HCT116 (cell line): ENCODE data around the gene SGSM2. TPM values are rescaled to one million over a fixed set of nuclear protein-coding genes. Genes with fewer than 3 reads are reported as not detected.

Experiments used
- ATAC-seq: fragments of 200-7000 bp; cut with Tn5 transposase; 2 replicates; pipeline ENCODE4 v1.9.1; 2020; ENCODE audit warnings: mild to moderate bottlenecking, moderate library complexity
- BruUV-seq: library from RNA; stranded (reverse); fragments of 400-500 nt; replicated peaks from 2 replicates; lab custom pipeline; 2021; lab: Mats Ljungman, UMichigan
- CTCF ChIA-PET: fragments of 300-600 bp; sonication (Branson Sonifier 250); formaldehyde crosslinking; loops from one replicate; lab custom pipeline; 2021; ENCODE audit warnings: antibody characterized with exemption; lab: Charles Lee
- POLR2A ChIA-PET: fragments of 300-600, 350-600 bp; sonication (Branson Sonifier 250); formaldehyde crosslinking; loops from one replicate; lab custom pipeline; 2021; ENCODE audit warnings: antibody characterized with exemption; lab: Charles Lee
- RAD21 ChIA-PET, 2 experiments: fragments of 300-600 bp; sonication (Branson Sonifier 250); formaldehyde crosslinking; loops; one replicate each; lab custom pipeline; 2023; ENCODE audit warnings: low total read pairs in 2 of 2; ENCODE audit not compliant: uncharacterized antibody in 2 of 2, unreplicated experiment in 2 of 2, low non-redundant PET in 1 of 2; lab: Charles Lee
- DNase-seq: peaks from one replicate; pipeline ENCODE4 v3.0.0-alpha.2; 2010; ENCODE audit warnings: low read depth, low spot score
- H2AFZ ChIP-seq: fragments of 200-600 bp; shearing (Covaris generic), sonication (generic); 2 replicates; pipeline ENCODE4 v1.6.1; 2017; ENCODE audit warnings: low read depth, mixed run types, mixed read lengths, antibody characterized with exemption, low read length; ENCODE audit not compliant: poor library complexity, severe bottlenecking
- H3K27ac ChIP-seq: 2 replicates; pipeline ENCODE4 v1.5.1; 2012; ENCODE audit warnings: low read depth, low read length
- H3K27me3 ChIP-seq: fragments of 200-600 bp; sonication (generic); 2 replicates; pipeline ENCODE4 v1.6.1; 2016; ENCODE audit warnings: mixed run types, low read length, mixed read lengths; ENCODE audit not compliant: insufficient read depth
- H3K36me3 ChIP-seq, 2 experiments: fragments of 200-500 bp in 1 of 2; fragments of 200-600 bp in 1 of 2; sonication (Bioruptor generic) in 1 of 2; sonication (generic) in 1 of 2; 2 replicates each; pipeline versions ENCODE4 v1.5.1 to v1.6.1; 2014 to 2016; ENCODE audit warnings: low read length in 2 of 2, inconsistent platforms in 1 of 2, mixed read lengths in 1 of 2, mixed run types in 1 of 2; ENCODE audit not compliant: insufficient read depth in 2 of 2, control insufficient read depth in 1 of 2
- H3K4me1 ChIP-seq, 2 experiments: fragments of 200-600 bp in 1 of 2; sonication (generic) in 1 of 2; 2 replicates each; pipeline versions ENCODE4 v1.5.1 to v1.6.1; 2012 to 2017; ENCODE audit warnings: low read length in 2 of 2, inconsistent platforms in 1 of 2, mild to moderate bottlenecking in 1 of 2, mixed read lengths in 1 of 2, mixed run types in 1 of 2, moderate library complexity in 1 of 2; ENCODE audit not compliant: insufficient read depth in 2 of 2, control insufficient read depth in 1 of 2
- H3K4me2 ChIP-seq: fragments of 200-600 bp; sonication (generic); 2 replicates; pipeline ENCODE4 v1.6.1; 2017; ENCODE audit warnings: mixed run types, low read length, mixed read lengths
- H3K4me3 ChIP-seq, 2 experiments: fragments of 200-600 bp in 1 of 2; sonication (generic) in 1 of 2; replicated peaks in 1 of 2; 2 replicates each; pipeline ENCODE4 v1.5.1; 2011 to 2016; ENCODE audit warnings: low read length in 2 of 2, control low read depth in 1 of 2, low read depth in 1 of 2, mild to moderate bottlenecking in 1 of 2, mixed read lengths in 1 of 2, mixed run types in 1 of 2
- H3K79me2 ChIP-seq: fragments of 200-600 bp; sonication (generic); 2 replicates; pipeline ENCODE4 v1.6.1; 2017; ENCODE audit warnings: mild to moderate bottlenecking, mixed run types, low read length, moderate library complexity, mixed read lengths; ENCODE audit not compliant: insufficient read depth
- H3K9ac ChIP-seq: fragments of 200-600 bp; sonication (generic); 2 replicates; pipeline ENCODE4 v1.6.1; 2016; ENCODE audit warnings: low read length, mixed read lengths
- H3K9me2 ChIP-seq: fragments of 200-600 bp; sonication (generic), shearing (Covaris generic); 2 replicates; pipeline ENCODE4 v1.6.1; 2017; ENCODE audit warnings: mixed run types, mild to moderate bottlenecking, moderate library complexity; ENCODE audit not compliant: insufficient read depth
- H3K9me3 ChIP-seq, 2 experiments: fragments of 200-500 bp in 1 of 2; fragments of 200-600 bp in 1 of 2; sonication (Bioruptor generic) in 1 of 2; sonication (generic) in 1 of 2; 2 replicates each; pipeline ENCODE4 v1.6.1; 2014 to 2017; ENCODE audit warnings: low read length in 2 of 2, mixed read lengths in 2 of 2, inconsistent platforms in 1 of 2, low read depth in 1 of 2, mild to moderate bottlenecking in 1 of 2, mixed run types in 1 of 2, moderate library complexity in 1 of 2; ENCODE audit not compliant: control insufficient read depth in 1 of 2, insufficient read depth in 1 of 2
- H4K20me1 ChIP-seq: fragments of 200-600 bp; sonication (generic), shearing (Covaris generic); 2 replicates; pipeline ENCODE4 v1.6.1; 2017; ENCODE audit warnings: mixed run types, mild to moderate bottlenecking, moderate library complexity; ENCODE audit not compliant: insufficient read depth
- ATF3 ChIP-seq: IDR thresholded peaks from 2 replicates; pipeline ENCODE4 v1.6.1; 2012
- CBX3 ChIP-seq: IDR thresholded peaks from 2 replicates; pipeline ENCODE4 v1.6.1; 2012; ENCODE audit warnings: low read depth
- EGR1 ChIP-seq: IDR thresholded peaks from 2 replicates; pipeline ENCODE4 v1.6.1; 2012; ENCODE audit warnings: low read depth
- EZH2 ChIP-seq: fragments of 200-600 bp; sonication (generic); IDR thresholded peaks from 2 replicates; pipeline ENCODE4 v1.6.1; 2017; ENCODE audit warnings: antibody characterized with exemption, mixed run types
- EZH2phosphoT487 ChIP-seq: fragments of 200-600 bp; IDR thresholded peaks from 2 replicates; pipeline ENCODE4 v1.6.1; 2018; ENCODE audit warnings: antibody characterized with exemption, borderline replicate concordance
- POLR2AphosphoS5 ChIP-seq: IDR thresholded peaks from 2 replicates; pipeline ENCODE4 v1.6.1; 2011; ENCODE audit warnings: mild to moderate bottlenecking, low read depth, low read length, moderate library complexity
- SP1 ChIP-seq: IDR thresholded peaks from 2 replicates; pipeline ENCODE4 v1.6.1; 2012; ENCODE audit warnings: low read depth
- SRF ChIP-seq: IDR thresholded peaks from 2 replicates; pipeline ENCODE4 v1.6.1; 2012; ENCODE audit warnings: low read depth
- TCF7L2 ChIP-seq: IDR thresholded peaks from 2 replicates; pipeline ENCODE4 v1.7.0; 2011; ENCODE audit warnings: borderline replicate concordance, inconsistent platforms; ENCODE audit not compliant: insufficient read depth, insufficient read length; ENCODE audit errors: extremely low read depth
- ZFX ChIP-seq: fragments of 450-650 bp; IDR thresholded peaks from 2 replicates; pipeline ENCODE4 v1.6.1; 2017
- intact Hi-C: fragments of 100-400 bp; cut with micrococcal nuclease; formaldehyde crosslinking; loops from 2 replicates; pipeline ENCODE4 v1.10.0; 2022
- total RNA-seq: library from RNA; stranded (reverse); gene quantifications from one replicate; pipeline ENCODE4 v1.2.1, GENCODE V29; 2021; ENCODE audit not compliant: unreplicated experiment
- TF ChIP-seq, protein P1 (sequence below), 3 experiments: fragments of 200-600 bp in 1 of 3; sonication (generic) in 1 of 3; IDR thresholded peaks in 2 of 3; conservative IDR thresholded peaks in 1 of 3; 2 replicates each; pipeline ENCODE4 v1.5.1; 2012 to 2017; ENCODE audit warnings: low read depth in 2 of 3, low read length in 2 of 3, antibody characterized with exemption in 1 of 3, borderline replicate concordance in 1 of 3, control low read depth in 1 of 3, mild to moderate bottlenecking in 1 of 3, mixed read lengths in 1 of 3, mixed run types in 1 of 3, moderate library complexity in 1 of 3; ENCODE audit not compliant: insufficient read depth in 1 of 3
- TF ChIP-seq, protein P2 (sequence below): IDR thresholded peaks from 2 replicates; pipeline ENCODE4 v1.6.1; 2011; ENCODE audit warnings: mild to moderate bottlenecking, low read length, moderate library complexity; ENCODE audit not compliant: insufficient replicate concordance; ENCODE audit errors: extremely low read depth

SGSM2 gene
- total RNA-seq, 1 experiment from 2014 or later: 68.1 TPM

DNA sequence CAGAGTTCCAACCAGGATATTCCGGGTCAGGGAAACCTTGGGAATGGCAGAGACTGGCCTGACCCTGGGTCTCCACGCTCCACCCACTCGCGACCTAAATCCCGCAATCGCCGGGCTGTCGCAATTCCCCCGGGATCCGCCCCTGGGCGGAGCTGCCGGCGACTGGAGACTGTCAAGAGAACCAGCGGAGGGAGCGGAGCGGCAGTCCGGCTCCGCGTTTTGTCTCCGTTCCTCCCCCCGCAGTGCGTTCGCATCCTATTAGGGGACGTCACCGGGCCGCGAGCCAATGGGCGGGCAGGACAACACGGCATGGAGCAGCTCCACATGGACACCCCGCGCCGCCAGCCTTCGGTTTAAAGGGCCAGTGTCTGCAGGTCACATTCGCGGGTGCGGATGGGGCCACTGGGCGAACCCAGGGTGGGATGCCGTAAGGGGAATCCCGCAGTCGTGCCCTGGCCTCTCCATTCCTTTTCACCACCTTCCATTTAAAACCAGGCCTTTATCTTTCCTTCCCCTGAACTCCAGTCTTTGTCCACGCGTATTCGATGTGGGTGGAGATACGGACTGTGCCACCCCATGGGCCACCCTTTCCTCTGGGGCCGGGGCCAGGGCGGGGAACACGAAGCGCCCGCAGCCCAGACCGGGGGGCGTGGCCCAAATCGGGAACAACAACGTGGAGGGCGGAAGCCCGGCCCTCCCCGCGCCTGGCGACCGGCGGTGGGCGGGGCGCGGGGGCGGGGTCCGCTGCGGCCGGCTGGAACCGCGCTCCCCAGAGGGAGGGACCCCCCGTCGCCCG is 64.3 kb downstream of the SGSM2 start:
- CTCF ChIA-PET: interaction anchor here (1.0 to 3.2 kb wide), 2 partner anchors 14 to 19 kb away, joined by 4 to 23 read pairs; no protein-coding TSS in a partner anchor
- no peaks in the 10 kb centered on the region for H3K36me3 ChIP-seq
- RAD21 ChIA-PET: interaction anchor here (0.6 to 0.8 kb wide), 2 partner anchors 9 to 19 kb away, joined by 4 to 7 read pairs; no protein-coding TSS in a partner anchor
- peak overlapping the region; percentile 48 to 96 for H3K4me3 ChIP-seq
- no peaks in the 10 kb centered on the region for H3K9me2 ChIP-seq
- peak overlapping the region; percentile 93 for H3K4me2 ChIP-seq
- POLR2A ChIA-PET: interaction anchor here (1.1 to 1.8 kb wide), 2 partner anchors 9 to 15 kb away, joined by 3 to 6 read pairs; no protein-coding TSS in a partner anchor
- H3K9ac ChIP-seq: peak overlapping the region; percentile 100
- no peaks in the 10 kb centered on the region for H3K9me3 ChIP-seq
- DNase-seq (peak; percentile 98), ATAC-seq (peak; percentile 56)
- peak; percentile 31 for TF ChIP-seq POLR2AphosphoS5
- TF ChIP-seq SP1: no peak
- TF ChIP-seq TCF7L2: peak; percentile 80
- TF ChIP-seq CBX3: no peak
- no peak for TF ChIP-seq SRF
- TF ChIP-seq EGR1: no peak
- peaks cover 49 to 83% of the 10 kb centered on the region in 2 experiments for H3K4me1 ChIP-seq
- H2AFZ ChIP-seq: no peak overlapping the region
- intact Hi-C loops: loop anchor here (1.0 to 10.0 kb wide), 3 partner anchors 8 to 687 kb away; partner anchors contain the start of gene TLCD2
- peaks cover 25% of the 10 kb centered on the region for H3K79me2 ChIP-seq
- no TSS peak for BruUV-seq
- H3K27me3 ChIP-seq: no peaks in the 10 kb centered on the region
- H3K27ac ChIP-seq: peak overlapping the region; percentile 97
- H4K20me1 ChIP-seq: no peaks in the 10 kb centered on the region

GRCh38 chr17:2402544-2402943 is 65.2 kb downstream of the SGSM2 start:
- no TSS peak for BruUV-seq
- Histone ChIP-seq H3K36me3 (no peaks in the 10 kb centered on the region), H3K4me2 (peak overlapping the region; percentile 93), H3K4me3 (peak overlapping the region; percentile 42 to 44; a peak in 3 of 4 replicates), H3K4me1 (peaks cover 50 to 83% of the 10 kb centered on the region in 2 experiments), H4K20me1 (no peaks in the 10 kb centered on the region), H3K9me3 (no peaks in the 10 kb centered on the region), H3K9me2 (no peaks in the 10 kb centered on the region), H3K27ac (peak overlapping the region; percentile 47), H3K79me2 (peaks cover 18% of the 10 kb centered on the region), H2AFZ (no peak overlapping the region), H3K27me3 (no peaks in the 10 kb centered on the region), H3K9ac (peak overlapping the region; percentile 56)
- POLR2A ChIA-PET: no interaction called here
- TF ChIP-seq ZFX (no peak), EZH2phosphoT487 (no peak), SP1 (no peak), EZH2 (no peak), ATF3 (no peak), POLR2AphosphoS5 (no peak)
- TF ChIP-seq, protein P1, sequence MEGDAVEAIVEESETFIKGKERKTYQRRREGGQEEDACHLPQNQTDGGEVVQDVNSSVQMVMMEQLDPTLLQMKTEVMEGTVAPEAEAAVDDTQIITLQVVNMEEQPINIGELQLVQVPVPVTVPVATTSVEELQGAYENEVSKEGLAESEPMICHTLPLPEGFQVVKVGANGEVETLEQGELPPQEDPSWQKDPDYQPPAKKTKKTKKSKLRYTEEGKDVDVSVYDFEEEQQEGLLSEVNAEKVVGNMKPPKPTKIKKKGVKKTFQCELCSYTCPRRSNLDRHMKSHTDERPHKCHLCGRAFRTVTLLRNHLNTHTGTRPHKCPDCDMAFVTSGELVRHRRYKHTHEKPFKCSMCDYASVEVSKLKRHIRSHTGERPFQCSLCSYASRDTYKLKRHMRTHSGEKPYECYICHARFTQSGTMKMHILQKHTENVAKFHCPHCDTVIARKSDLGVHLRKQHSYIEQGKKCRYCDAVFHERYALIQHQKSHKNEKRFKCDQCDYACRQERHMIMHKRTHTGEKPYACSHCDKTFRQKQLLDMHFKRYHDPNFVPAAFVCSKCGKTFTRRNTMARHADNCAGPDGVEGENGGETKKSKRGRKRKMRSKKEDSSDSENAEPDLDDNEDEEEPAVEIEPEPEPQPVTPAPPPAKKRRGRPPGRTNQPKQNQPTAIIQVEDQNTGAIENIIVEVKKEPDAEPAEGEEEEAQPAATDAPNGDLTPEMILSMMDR (IDR thresholded peaks at IDR 0.05 in 2 of 3, conservative IDR thresholded peaks at IDR 0.05 in 1 of 3; ENCODE audit: borderline replicate concordance in 1 of 3, insufficient read depth in 1 of 3, low read depth in 2 of 3, low read length in 2 of 3): no peak
- TF ChIP-seq, protein P2, sequence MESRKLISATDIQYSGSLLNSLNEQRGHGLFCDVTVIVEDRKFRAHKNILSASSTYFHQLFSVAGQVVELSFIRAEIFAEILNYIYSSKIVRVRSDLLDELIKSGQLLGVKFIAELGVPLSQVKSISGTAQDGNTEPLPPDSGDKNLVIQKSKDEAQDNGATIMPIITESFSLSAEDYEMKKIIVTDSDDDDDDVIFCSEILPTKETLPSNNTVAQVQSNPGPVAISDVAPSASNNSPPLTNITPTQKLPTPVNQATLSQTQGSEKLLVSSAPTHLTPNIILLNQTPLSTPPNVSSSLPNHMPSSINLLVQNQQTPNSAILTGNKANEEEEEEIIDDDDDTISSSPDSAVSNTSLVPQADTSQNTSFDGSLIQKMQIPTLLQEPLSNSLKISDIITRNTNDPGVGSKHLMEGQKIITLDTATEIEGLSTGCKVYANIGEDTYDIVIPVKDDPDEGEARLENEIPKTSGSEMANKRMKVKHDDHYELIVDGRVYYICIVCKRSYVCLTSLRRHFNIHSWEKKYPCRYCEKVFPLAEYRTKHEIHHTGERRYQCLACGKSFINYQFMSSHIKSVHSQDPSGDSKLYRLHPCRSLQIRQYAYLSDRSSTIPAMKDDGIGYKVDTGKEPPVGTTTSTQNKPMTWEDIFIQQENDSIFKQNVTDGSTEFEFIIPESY: no peak
- ATAC-seq (no peak), DNase-seq (no peak)
- CTCF ChIA-PET: no interaction called here
- intact Hi-C loops: loop anchor here (10.0 kb wide), 1 partner anchor 688 kb away; the partner anchor contains the start of gene TLCD2
- RAD21 ChIA-PET: no interaction called here
